Adrenal gland (tissue), 5 donors: ENCODE measurements around the gene ZBTB38.
A peak's percentile ranks its signal among the peaks of the same experiment; 100 is the strongest.

ENCODE experiments used
- CTCF ChIP-seq, 6 experiments: fragments of 450-650 bp in 4 of 6; fragments of 200-600 bp in 2 of 6; sonication (generic) in 1 of 6; IDR thresholded peaks; 1 replicate in 5 of 6; 2 replicates in 1 of 6; pipeline versions ENCODE4 v1.5.1 to v1.8.0; 2016 to 2021; ENCODE audit warnings: antibody characterized with exemption in 6 of 6, mild to moderate bottlenecking in 2 of 6, moderate library complexity in 1 of 6
- POLR2A ChIP-seq, 2 donors: fragments of 450-650 bp; IDR thresholded peaks; one replicate each; pipeline ENCODE4 v1.6.1; 2017; ENCODE audit warnings: antibody characterized with exemption in 2 of 2, mild to moderate bottlenecking in 2 of 2, moderate library complexity in 1 of 2
- donor health status: DM: no; HTN: no; CAD: no.

- TF ChIP-seq POLR2A (IDR thresholded peaks at IDR 0.05) (no peak), CTCF (IDR thresholded peaks at IDR 0.05) (peak in 1 of 6 experiments; percentile 5)
Observed at GRCh38 chr3:141366285-141367037, 1.8 kb upstream of the ZBTB38 start.
